HEK293 (cell line): ENCODE results near the gene GATC.

Experiments
- CTCF ChIP-seq: fragments of 450-650 bp; formaldehyde crosslinking; IDR thresholded peaks from 2 replicates; pipeline ENCODE4 v1.5.1; 2016; ENCODE audit warnings: missing biosample characterization, missing genetic modification characterization
- KLF16 ChIP-seq: fragments of 450-650 bp; formaldehyde crosslinking; IDR thresholded peaks from 2 replicates; pipeline ENCODE4 v1.5.1; 2017; ENCODE audit warnings: missing biosample characterization, missing genetic modification characterization
- KLF17 ChIP-seq: fragments of 450-650 bp; formaldehyde crosslinking; IDR thresholded peaks from 2 replicates; pipeline ENCODE4 v1.5.1; 2016; ENCODE audit warnings: missing biosample characterization, missing genetic modification characterization
- SCRT2 ChIP-seq: fragments of 450-650 bp; formaldehyde crosslinking; IDR thresholded peaks from 2 replicates; pipeline ENCODE4 v1.5.1; 2016; ENCODE audit warnings: missing biosample characterization, missing genetic modification characterization
- YY1 ChIP-seq: fragments of 450-650 bp; formaldehyde crosslinking; IDR thresholded peaks from 2 replicates; pipeline ENCODE4 v1.5.1; 2018; ENCODE audit warnings: missing biosample characterization, missing genetic modification characterization
- ZBTB48 ChIP-seq: fragments of 450-650 bp; formaldehyde crosslinking; IDR thresholded peaks from 2 replicates; pipeline ENCODE4 v1.5.1; 2016; ENCODE audit warnings: missing biosample characterization, missing genetic modification characterization
- ZBTB49 ChIP-seq: fragments of 450-650 bp; formaldehyde crosslinking; IDR thresholded peaks from 2 replicates; pipeline ENCODE4 v1.5.1; 2016; ENCODE audit warnings: missing biosample characterization, missing genetic modification characterization, low read depth
- ZNF274 ChIP-seq, 2 experiments: fragments of 200-500 bp in 1 of 2; fragments of 450-650 bp in 1 of 2; sonication (Bioruptor generic) in 1 of 2; formaldehyde crosslinking in 1 of 2; IDR thresholded peaks; 2 replicates each; pipeline versions ENCODE4 v1.5.1 to v1.6.1; 2014 to 2016; ENCODE audit warnings: borderline replicate concordance in 1 of 2, inconsistent platforms in 1 of 2, low read length in 1 of 2, missing biosample characterization in 1 of 2, missing genetic modification characterization in 1 of 2
- ZNF335 ChIP-seq: fragments of 450-650 bp; formaldehyde crosslinking; conservative IDR thresholded peaks from 2 replicates; pipeline ENCODE4 v1.5.1; 2016; ENCODE audit warnings: missing biosample characterization, missing genetic modification characterization
- ZNF513 ChIP-seq: fragments of 450-650 bp; IDR thresholded peaks from 2 replicates; pipeline ENCODE4 v1.5.1; 2018; ENCODE audit warnings: missing biosample characterization, missing genetic modification characterization
- ZNF76 ChIP-seq: fragments of 450-650 bp; formaldehyde crosslinking; IDR thresholded peaks from 2 replicates; pipeline ENCODE4; 2016; ENCODE audit warnings: low read depth, missing biosample characterization, missing genetic modification characterization, borderline replicate concordance
- ZNF843 ChIP-seq: fragments of 450-650 bp; formaldehyde crosslinking; IDR thresholded peaks from 2 replicates; pipeline ENCODE4 v1.5.1; 2016; ENCODE audit warnings: missing biosample characterization, missing genetic modification characterization

GRCh38 chr12:120465756-120466155 is 19.5 kb downstream of the GATC start:
- no peak for TF ChIP-seq YY1 (tag by site-specific recombination)
- no peak for TF ChIP-seq ZBTB48 (tag by site-specific recombination)
- TF ChIP-seq SCRT2 (tag by site-specific recombination): no peak
- no peak for TF ChIP-seq ZNF76 (tag by site-specific recombination)
- TF ChIP-seq CTCF (tag by site-specific recombination): no peak
- TF ChIP-seq ZNF513 (tag by site-specific recombination): no peak
- no peak for TF ChIP-seq ZNF335
- TF ChIP-seq KLF17 (tag by site-specific recombination): no peak
- TF ChIP-seq ZBTB49 (tag by site-specific recombination): no peak
- TF ChIP-seq ZNF274 (IDR thresholded peaks at IDR 0.05; ENCODE audit: low read length): no peak
- TF ChIP-seq ZNF274 (tag by site-specific recombination; IDR thresholded peaks at IDR 0.05; ENCODE audit: borderline replicate concordance): no peak
- no peak for TF ChIP-seq ZNF843 (tag by site-specific recombination)
- no peak for TF ChIP-seq KLF16 (tag by site-specific recombination)
